HG02852 (cell line): Measurements from ENCODE around the gene RIPK3.
"Not testable (repeated sequence)": the region's sequence is repeated elsewhere in the genome, so short reads cannot be mapped to it uniquely, and the experiment has no call there.

Experiments
- ATAC-seq: cut with Tn5 transposase; IDR thresholded peaks from one replicate; pipeline ENCODE4 v1.9.1; 2021; ENCODE audit warnings: mild to moderate bottlenecking, moderate library complexity; ENCODE audit not compliant: unreplicated experiment

Gene RIPK3

GRCh38 chr14:24369907-24370687, 30.3 kb upstream of the RIPK3 start:
- ATAC-seq: no peak

- ATAC-seq: no peak
These were observed 29.7 kb upstream of the RIPK3 start for GRCh38 chr14:24369463-24369862.

- no peak for ATAC-seq
These were observed 28.9 kb upstream of the RIPK3 start for GRCh38 chr14:24368562-24369252.

- ATAC-seq: no peak
These were observed 28.4 kb upstream of the RIPK3 start for GRCh38 chr14:24368212-24368561.

GRCh38 chr14:24367514-24368211, 27.9 kb upstream of the RIPK3 start, which contains the start of gene NFATC4:
Gene NFATC4 (plus strand): TSS chr14:24368184. CDS start chr14:24368341, 157 bp downstream.
- ATAC-seq: peak; percentile 9

GRCh38 chr14:24366721-24367513, 27.1 kb upstream of the RIPK3 start:
- peak; percentile 52 for ATAC-seq

GRCh38 chr14:24366413-24366720, 26.6 kb upstream of the RIPK3 start:
- ATAC-seq: no peak

GRCh38 chr14:24365600-24366412, 26.0 kb upstream of the RIPK3 start:
- ATAC-seq: peak; percentile 35

- ATAC-seq: no peak
These were observed 25.1 kb upstream of the RIPK3 start for GRCh38 chr14:24364841-24365240.

GRCh38 chr14:24363401-24363800, 23.6 kb upstream of the RIPK3 start:
- no peak for ATAC-seq

- no peak for ATAC-seq
These were observed 22.6 kb upstream of the RIPK3 start for GRCh38 chr14:24362241-24362960.

GRCh38 chr14:24361326-24361725, 21.5 kb upstream of the RIPK3 start:
- ATAC-seq: no peak

GRCh38 chr14:24360281-24360680, 20.5 kb upstream of the RIPK3 start:
- no peak for ATAC-seq

GRCh38 chr14:24356208-24356607, 16.4 kb upstream of the RIPK3 start:
- no peak for ATAC-seq

- no peak for ATAC-seq
These were observed 15.2 kb upstream of the RIPK3 start for GRCh38 chr14:24355009-24355408.

- ATAC-seq: not testable (repeated sequence)
These were observed 14.7 kb upstream of the RIPK3 start for GRCh38 chr14:24354482-24354825.

GRCh38 chr14:24353559-24354481, 14.0 kb upstream of the RIPK3 start:
- no peak for ATAC-seq

- ATAC-seq: no peak
These were observed 11.7 kb upstream of the RIPK3 start for GRCh38 chr14:24351517-24351916.

GRCh38 chr14:24349742-24350141, 10.0 kb upstream of the RIPK3 start:
- ATAC-seq: no peak
